Measurements from ENCODE around the gene FMNL1. TPM values are rescaled to one million over a fixed set of nuclear protein-coding genes. Genes with fewer than 3 reads are reported as not detected.
A peak's percentile ranks its signal among the peaks of the same experiment; 100 is the strongest.

The FMNL1 gene
- total RNA-seq, 1 experiment from 2014 or later, result 29.0 TPM

DNA sequence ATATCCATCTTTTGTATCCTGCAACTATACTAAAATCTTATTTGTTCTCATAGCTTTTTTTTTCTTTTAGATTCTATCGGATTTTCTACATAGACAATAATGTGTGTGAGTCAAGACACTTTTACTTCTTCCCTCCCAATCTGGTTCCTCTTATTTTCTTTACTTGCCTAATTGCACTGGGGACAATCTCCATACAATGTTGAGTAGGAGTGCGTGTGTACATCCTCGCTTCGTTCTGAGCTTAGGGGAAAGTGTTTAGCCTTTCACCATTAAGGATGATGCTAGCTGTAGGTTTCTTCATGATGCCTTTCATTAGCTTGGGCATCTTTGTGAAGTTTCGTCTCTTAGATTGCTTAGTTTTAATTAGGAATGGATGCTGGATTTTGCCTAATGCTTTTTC lies 37.3 kb downstream of the FMNL1 start:
- DNase-seq (ENCODE audit: low read depth), result no peak

- DNase-seq (ENCODE audit: low read depth), result no peak
Observed at GRCh38 chr17:45260204-45260783, 38.6 kb downstream of the FMNL1 start.

DNA sequence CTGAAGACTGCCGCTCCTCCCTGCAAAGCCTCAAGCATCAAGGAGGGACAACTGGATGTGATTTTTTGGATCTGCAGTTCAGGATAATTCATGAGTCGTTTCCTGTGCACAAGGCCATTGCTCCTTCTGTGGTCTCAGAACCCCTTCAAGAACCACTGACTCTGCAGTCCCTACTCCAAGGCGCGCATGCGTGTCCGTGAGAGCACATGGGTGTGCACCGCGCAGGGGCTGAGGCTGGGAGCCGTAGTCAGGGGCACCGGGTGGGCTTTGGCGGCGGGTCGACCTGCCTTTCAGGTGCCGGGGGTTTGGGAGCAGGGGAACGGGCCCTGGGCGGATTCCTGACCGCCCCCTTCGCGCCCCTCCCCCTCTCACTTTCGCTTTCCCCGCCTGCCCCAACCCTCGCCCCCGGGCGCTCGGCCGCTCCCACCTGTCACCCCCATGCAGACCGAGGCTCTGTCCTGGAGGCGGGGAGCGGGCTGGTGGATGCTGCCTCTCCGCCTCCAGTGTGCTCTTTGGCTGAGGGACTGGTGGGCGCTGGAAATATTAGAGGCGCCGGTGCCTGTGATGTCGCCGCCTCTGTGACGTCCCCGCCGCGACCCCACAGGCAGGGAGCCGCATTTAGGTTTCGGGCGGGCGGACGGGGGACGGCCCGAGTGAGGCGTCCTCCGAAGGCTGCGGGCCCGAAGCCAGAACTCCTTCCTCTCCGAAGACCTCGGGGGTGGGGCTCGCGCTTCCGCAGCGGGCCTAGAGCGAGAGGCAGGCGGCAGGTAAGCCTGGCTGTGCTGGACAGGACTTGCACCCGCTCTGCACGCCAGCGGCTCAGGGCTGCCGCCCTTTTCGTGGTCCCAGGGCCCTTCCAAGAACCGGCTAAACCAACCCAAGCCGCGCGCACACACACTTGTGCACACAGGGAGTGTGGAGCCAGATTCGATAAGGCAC lies 40.2 kb downstream of the FMNL1 start, which contains the start of gene SPATA32:
Gene SPATA32 (minus strand): TSS at position 518 of the 939 bp plus-strand sequence. CDS start 78 bp downstream, at position 440.
- no peak for DNase-seq (ENCODE audit: low read depth)

- DNase-seq (ENCODE audit: low read depth), result peak; percentile 92
Observed at GRCh38 chr17:45262516-45263476, 41.1 kb downstream of the FMNL1 start.

- DNase-seq (ENCODE audit: low read depth), result no peak
Observed at GRCh38 chr17:45263477-45263860, 41.8 kb downstream of the FMNL1 start.

- DNase-seq (ENCODE audit: low read depth), result no peak
Observed at GRCh38 chr17:45264430-45264829, 42.7 kb downstream of the FMNL1 start.

GRCh38 chr17:45264988-45265387 lies 43.3 kb downstream of the FMNL1 start:
- DNase-seq (ENCODE audit: low read depth), result no peak

GRCh38 chr17:45265821-45266220 lies 44.1 kb downstream of the FMNL1 start:
- DNase-seq (ENCODE audit: low read depth), result peak; percentile 95

DNA sequence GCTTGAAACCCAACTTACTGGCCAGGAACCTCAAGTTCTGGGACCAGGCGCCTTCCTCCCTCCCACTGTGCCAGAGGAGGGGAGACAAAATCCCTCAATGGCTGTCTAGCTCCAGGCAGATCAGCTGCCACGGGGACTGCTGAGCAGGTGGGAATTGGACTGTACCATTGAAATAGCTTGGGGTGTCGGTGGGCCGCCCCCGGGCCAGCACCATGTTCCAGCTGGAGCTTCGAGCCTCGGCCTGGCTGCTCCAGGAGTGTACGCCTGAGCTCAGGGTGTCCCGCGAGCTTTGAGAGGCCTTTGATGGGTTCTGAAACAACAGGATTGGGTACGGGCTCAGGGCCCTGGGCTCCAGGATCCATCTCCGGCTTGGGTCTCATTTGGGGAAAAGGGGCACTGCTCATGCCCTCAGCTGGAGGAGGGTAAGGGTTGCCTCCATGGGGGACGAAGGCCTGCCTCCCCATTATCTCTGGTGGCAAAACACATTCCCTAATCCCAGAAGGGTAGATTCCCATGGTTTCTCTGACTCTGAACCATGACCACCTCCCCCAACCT lies 44.8 kb downstream of the FMNL1 start:
- no peak for DNase-seq (ENCODE audit: low read depth)

- DNase-seq (ENCODE audit: low read depth), result no peak
Observed at GRCh38 chr17:45267436-45268055, 45.9 kb downstream of the FMNL1 start.

GRCh38 chr17:45269912-45270311 lies 48.2 kb downstream of the FMNL1 start:
- no peak for DNase-seq (ENCODE audit: low read depth)

- no peak for DNase-seq (ENCODE audit: low read depth)
Observed at GRCh38 chr17:45270828-45271418, 49.2 kb downstream of the FMNL1 start.

GRCh38 chr17:45271603-45272002 lies 49.9 kb downstream of the FMNL1 start:
- no peak for DNase-seq (ENCODE audit: low read depth)

DNA sequence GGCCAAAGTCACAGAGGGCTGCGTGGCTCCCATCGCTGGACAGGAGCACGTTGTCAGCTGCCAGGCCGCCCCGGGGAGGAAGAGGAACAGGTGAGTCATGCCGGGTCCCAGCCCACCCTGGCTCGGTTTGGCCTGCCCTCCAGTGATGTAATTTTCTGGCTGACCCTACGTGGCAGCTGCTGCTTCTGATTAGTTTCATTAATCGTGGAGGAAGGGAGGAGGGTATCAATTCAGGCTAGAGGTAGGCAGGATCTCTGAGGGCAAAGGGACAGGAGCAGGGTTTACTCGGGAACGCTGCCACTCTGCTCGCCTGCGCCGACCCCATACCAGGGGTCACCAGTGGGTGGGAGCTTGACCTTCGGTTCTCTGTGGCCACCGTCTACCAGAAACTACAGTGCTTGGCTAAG lies 51.9 kb downstream of the FMNL1 start:
- DNase-seq (ENCODE audit: low read depth), result peak; percentile 45

DNA sequence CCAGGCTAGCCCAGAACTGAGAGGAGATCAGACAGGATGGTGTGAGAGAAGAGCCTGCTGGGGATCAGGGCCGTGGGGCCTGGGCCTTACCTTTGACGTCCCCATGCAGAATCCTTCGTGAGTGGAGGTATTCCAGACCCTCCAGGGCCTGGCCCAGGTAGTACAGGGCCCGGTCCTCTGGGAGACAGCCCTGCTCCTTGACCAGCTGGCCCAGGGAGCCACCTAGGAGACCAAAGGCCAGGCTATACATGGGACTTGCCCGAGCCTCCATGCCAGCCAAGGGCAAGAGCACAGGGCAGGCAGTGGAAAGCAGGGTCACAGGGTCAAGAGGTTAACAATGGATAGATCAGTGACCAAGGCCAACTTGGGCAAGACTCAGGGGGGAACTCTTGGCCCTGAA lies 52.3 kb downstream of the FMNL1 start:
- no peak for DNase-seq (ENCODE audit: low read depth)

- DNase-seq (ENCODE audit: low read depth), result peak; percentile 89
Observed at GRCh38 chr17:45276031-45276430, 54.3 kb downstream of the FMNL1 start.

GRCh38 chr17:45277216-45277849 lies 55.6 kb downstream of the FMNL1 start:
- DNase-seq (ENCODE audit: low read depth), result peak; percentile 90

- DNase-seq (ENCODE audit: low read depth), result no peak
Observed at GRCh38 chr17:45277992-45278391, 56.3 kb downstream of the FMNL1 start.

DNA sequence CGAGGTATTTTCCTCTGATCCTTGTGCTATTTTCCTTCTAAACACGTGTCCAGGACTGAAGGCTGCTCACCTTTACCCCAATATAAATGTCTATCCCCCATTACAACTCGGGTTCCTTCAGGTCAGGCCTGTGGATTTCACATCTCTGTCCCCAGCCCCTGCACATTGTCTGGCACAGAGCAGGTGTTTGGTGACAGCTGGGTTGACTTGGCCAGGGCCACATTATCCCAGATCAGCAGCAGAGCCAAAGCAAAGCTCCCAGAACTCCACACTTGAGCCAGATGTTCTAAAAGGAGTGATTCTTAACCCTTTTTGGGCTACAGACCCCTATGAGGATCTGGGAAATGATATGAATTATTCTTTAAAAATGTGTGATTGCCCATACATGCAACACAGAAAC lies 58.2 kb downstream of the FMNL1 start:
- no peak for DNase-seq (ENCODE audit: low read depth)
